WI38 (cell line): Measurements from ENCODE around the gene WDR27.

ENCODE experiments used
- H3K4me3 ChIP-seq: 2 replicates; pipeline ENCODE4 v1.5.1; 2011; ENCODE audit warnings: low read depth, mild to moderate bottlenecking, control low read depth, low read length
- TF ChIP-seq, protein P1 (sequence below): IDR thresholded peaks from 2 replicates; pipeline ENCODE4 v1.5.1; 2012; ENCODE audit warnings: low read depth, mild to moderate bottlenecking, control low read depth, low read length

The WDR27 gene

DNA sequence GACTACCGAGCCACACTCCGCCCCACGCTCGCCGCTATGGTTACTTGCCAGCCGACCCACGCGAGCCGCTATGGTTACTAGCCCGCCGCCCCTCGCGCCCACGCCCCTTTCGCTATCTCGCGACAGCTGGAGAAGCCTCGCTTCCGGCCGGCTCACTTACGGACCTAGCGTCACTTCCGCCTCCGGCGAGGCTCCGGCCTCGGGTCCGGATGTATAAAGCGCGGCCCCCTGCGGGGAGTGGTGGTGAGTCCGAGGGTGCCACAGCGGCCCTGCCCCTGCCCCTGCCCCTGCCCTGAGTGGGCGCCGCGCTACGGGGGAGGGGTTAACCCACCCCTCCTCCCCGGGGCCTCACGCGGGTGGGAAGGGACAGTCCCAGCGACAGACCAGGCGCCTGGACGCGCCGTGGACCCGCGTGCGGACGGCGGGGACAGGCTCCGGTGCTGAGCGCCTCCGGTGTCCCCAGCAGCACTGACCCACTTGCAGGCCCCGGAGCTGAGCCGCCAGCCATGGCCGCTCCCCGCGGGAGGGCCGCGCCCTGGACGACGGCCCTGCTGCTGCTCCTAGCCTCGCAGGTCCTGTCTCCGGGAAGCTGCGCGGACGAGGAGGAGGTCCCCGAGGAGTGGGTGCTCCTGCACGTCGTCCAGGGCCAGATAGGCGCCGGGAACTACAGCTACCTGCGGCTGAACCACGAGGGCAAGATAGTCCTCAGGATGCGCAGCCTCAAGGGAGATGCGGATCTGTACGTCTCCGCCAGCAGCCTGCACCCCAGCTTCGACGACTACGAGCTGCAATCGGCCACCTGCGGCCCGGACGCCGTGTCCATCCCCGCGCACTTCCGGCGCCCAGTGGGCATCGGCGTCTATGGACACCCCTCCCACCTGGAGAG lies at the start of gene WDR27, which contains the start of gene C6orf120:
TSS of gene WDR27 (minus strand) at position 76 of the 886 bp plus-strand sequence. CDS start 13,024 bp downstream, outside the sequence.
TSS of gene C6orf120 (plus strand) at position 173 of the 886 bp plus-strand sequence. CDS start at position 507, 334 bp downstream.
- peak within 1 kb of the TSS; percentile 92 for H3K4me3 ChIP-seq
- TF ChIP-seq, protein P1, sequence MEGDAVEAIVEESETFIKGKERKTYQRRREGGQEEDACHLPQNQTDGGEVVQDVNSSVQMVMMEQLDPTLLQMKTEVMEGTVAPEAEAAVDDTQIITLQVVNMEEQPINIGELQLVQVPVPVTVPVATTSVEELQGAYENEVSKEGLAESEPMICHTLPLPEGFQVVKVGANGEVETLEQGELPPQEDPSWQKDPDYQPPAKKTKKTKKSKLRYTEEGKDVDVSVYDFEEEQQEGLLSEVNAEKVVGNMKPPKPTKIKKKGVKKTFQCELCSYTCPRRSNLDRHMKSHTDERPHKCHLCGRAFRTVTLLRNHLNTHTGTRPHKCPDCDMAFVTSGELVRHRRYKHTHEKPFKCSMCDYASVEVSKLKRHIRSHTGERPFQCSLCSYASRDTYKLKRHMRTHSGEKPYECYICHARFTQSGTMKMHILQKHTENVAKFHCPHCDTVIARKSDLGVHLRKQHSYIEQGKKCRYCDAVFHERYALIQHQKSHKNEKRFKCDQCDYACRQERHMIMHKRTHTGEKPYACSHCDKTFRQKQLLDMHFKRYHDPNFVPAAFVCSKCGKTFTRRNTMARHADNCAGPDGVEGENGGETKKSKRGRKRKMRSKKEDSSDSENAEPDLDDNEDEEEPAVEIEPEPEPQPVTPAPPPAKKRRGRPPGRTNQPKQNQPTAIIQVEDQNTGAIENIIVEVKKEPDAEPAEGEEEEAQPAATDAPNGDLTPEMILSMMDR, result no peak

DNA sequence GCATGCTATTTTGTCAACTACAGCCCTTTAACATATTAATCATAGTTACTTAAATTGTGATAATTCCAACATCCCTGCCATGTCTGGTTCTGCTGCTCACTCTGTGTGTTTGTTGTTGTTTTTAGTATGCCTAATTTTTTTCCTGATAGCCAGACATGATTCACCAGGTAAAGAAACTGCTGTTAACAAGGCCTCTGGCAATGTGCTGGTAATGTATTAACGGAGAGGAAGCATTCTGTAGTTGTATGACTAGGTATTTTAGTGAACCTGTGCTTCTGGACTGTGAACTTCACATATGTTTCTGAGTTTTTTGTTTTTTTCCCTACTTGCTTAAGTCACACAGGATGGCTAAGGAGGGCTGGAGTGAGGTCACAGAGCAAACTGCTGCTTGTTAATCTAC lies 44.7 kb upstream of the WDR27 start:
- TF ChIP-seq, protein P1, result no peak
- no peak overlapping the region for H3K4me3 ChIP-seq

DNA sequence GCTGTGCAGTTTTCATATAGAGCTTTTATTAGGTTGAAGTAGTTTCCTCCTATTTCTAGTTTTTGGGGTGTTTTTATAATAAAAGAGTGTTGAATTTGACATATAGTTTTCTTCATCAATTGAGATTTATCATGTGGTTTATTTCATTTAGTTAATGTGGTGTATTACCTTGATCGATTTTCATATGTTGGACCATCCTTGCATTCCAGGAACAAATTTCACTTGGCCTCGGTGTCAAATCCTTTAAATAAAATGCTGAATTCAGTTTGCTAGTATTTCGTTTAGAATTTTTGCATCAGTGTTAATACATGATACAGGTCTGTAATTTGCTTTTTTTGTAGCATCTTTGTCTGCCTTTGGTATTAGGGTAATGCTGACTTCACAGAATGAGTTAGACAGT lies 43.6 kb upstream of the WDR27 start:
- TF ChIP-seq, protein P1, result no peak
- H3K4me3 ChIP-seq, result no peak overlapping the region

DNA sequence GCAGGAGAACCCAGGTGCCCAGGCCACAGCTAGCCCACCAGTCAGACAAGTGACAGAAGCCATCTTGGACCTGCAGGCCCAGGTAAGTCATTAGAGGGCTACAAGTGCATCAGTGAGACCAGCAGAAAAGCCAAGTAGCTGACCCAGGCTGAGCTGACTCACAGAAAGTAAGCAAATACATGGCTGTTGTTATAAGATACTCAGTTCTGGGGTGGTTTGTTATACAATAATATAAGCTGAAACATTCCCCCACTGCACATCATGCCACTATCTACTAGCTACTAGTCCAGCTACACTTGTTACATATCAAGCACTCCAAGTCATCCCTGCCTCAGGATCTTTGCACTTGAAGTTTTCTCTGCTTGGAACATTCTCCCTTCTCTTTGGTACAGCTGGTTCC lies 39.5 kb upstream of the WDR27 start:
- TF ChIP-seq, protein P1, result no peak

DNA sequence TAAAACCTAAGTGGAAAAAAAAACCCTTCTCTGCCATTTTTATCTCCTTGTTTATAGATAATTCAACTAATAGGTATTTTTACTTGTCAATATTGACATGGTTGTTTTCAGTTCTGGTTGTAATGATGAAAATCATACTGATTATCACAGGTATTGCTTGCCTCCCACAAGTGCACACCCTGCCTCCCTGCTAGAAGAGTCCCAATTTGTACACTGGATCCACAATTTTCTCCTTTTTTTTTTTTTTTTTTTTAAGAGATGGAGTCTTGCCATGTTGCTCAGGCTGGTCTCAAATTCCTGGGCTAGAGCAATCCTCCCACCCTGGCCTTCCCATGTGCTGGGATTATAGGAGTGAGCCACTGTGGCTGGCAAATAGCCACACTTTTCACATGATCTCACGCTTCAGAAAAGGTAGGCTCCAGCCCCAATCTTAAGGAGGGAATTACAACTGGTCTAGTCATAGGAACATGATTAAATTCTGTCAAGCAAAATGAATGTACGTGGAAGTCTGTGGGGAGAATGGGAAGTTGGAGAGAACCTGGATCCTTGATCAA lies 37.2 kb upstream of the WDR27 start:
- no peak overlapping the region for H3K4me3 ChIP-seq
- TF ChIP-seq, protein P1, result no peak

More for the DNA sequence above, 39.5 kb upstream of the WDR27 start:
- H3K4me3 ChIP-seq, result no peak overlapping the region

DNA sequence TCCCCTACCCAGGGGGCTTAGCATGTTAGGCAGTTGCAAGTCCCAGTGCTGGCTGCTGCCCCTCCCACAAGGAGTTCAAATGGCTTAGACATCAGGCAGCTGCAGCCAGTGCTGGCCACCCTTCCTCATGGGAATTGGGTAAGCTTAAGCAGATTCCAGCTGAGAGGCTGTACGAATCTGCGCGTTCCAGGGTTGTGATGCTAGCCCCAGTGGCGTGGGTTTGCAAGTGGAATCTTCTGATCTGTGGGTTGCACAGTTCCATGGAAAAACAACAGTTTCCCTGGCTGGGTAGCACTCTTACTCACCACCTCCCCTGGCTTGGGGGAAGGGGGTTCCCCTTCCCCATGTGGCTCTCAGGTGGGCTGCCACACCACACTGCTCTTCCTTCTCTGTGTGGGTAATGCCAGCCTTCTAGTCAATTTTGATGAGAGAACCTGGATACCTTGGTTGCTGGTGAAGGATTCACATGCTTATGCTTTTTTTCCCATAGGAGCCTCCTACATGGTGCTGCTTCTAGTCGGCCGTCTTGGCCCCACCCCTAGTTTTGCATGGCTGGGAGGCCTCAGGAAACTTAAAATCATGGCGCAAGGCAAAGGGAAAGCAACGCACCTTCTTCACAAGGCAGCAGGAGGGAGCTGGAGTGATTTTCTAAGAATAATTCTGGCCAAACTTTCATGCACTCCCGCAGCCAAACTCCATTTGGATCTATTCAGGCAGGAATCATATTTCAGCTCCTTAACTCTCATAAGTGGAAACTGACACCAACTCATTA lies 36.6 kb upstream of the WDR27 start:
- H3K4me3 ChIP-seq, result no peak overlapping the region
- TF ChIP-seq, protein P1, result no peak

DNA sequence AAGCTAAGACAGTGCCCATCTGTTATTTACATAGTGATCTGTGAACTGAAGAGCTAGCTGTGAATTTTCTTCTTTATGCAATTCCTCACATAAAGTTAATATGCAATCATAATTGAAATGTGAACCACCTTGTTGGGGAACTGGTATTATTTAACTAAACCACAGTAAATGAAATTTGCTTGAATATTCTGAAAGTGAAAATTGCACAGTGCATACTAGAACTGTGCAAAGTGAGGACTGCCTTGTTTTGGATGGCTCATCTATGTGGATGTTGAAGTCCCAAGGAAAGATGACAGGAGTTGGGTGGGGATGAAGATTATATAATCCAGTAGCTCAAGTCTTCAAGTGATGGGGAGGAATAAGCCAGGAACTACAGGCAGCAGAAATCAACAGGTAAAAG lies 28.1 kb upstream of the WDR27 start:
- no peak overlapping the region for H3K4me3 ChIP-seq
- TF ChIP-seq, protein P1, result no peak
